H1 (cell line): ENCODE results near the gene DDX51. TPM values are rescaled to one million over a fixed set of nuclear protein-coding genes. Genes with fewer than 3 reads are reported as not detected.
A peak's percentile ranks its signal among the peaks of the same experiment; 100 is the strongest.

ENCODE experiments used
- CTCF ChIA-PET: fragments of 300-600 bp; sonication (Branson Sonifier 250); formaldehyde crosslinking; loops from one replicate; lab custom pipeline; 2021; ENCODE audit not compliant: partially characterized antibody; lab: Charles Lee
- POLR2A ChIA-PET: fragments of 300-600 bp; sonication (Branson Sonifier 250); formaldehyde crosslinking; loops from one replicate; lab custom pipeline; 2021; ENCODE audit warnings: inconsistent platforms; ENCODE audit not compliant: partially characterized antibody; lab: Charles Lee
- DNase-seq, 2 experiments: peaks; one replicate each; pipeline versions ENCODE4 v3.0.0 to v3.0.0-alpha.2; 2010 to 2022; ENCODE audit warnings: low spot score in 2 of 2, low read depth in 1 of 2, mixed read lengths in 1 of 2
- FAIRE-seq: peaks from 2 replicates; lab custom pipeline; 2011; peaks lifted over from hg19 to GRCh38; lab: Jason Lieb, UNC
- H2AFZ ChIP-seq: 2 replicates; pipeline ENCODE4 v1.8.1; 2012; ENCODE audit warnings: low read length, inconsistent platforms
- H2AK5ac ChIP-seq: 2 replicates; pipeline ENCODE4 v1.6.1; 2013; ENCODE audit warnings: low read depth, low read length
- H2BK120ac ChIP-seq: replicated peaks from 2 replicates; pipeline ENCODE3; 2013; ENCODE audit warnings: low read depth, low read length, inconsistent platforms
- H2BK12ac ChIP-seq: 2 replicates; pipeline ENCODE4 v1.6.1; 2013; ENCODE audit warnings: low read depth, low read length
- H2BK15ac ChIP-seq: 2 replicates; pipeline ENCODE4 v1.6.1; 2013; ENCODE audit warnings: low read length
- H2BK20ac ChIP-seq: 2 replicates; pipeline ENCODE4 v1.6.1; 2013; ENCODE audit warnings: low read length
- H2BK5ac ChIP-seq: 2 replicates; pipeline ENCODE4 v1.6.1; 2013; ENCODE audit warnings: low read depth, low read length
- H3K14ac ChIP-seq: 2 replicates; pipeline ENCODE4 v1.6.1; 2013; ENCODE audit warnings: inconsistent platforms; ENCODE audit not compliant: insufficient read length
- H3K18ac ChIP-seq: 2 replicates; pipeline ENCODE4 v1.6.1; 2013; ENCODE audit warnings: low read length; ENCODE audit errors: extremely low read depth
- H3K23ac ChIP-seq: 2 replicates; pipeline ENCODE4 v1.6.1; 2013; ENCODE audit warnings: inconsistent platforms; ENCODE audit not compliant: insufficient read length
- H3K23me2 ChIP-seq: 2 replicates; pipeline ENCODE4 v1.6.1; 2013; ENCODE audit warnings: low read depth, low read length
- H3K27ac ChIP-seq: 2 replicates; pipeline ENCODE4 v1.6.1; 2011; ENCODE audit warnings: low read depth, low read length, inconsistent platforms
- H3K27me3 ChIP-seq, 4 experiments: replicated peaks in 1 of 4; 1 replicate in 1 of 4; 2 replicates in 3 of 4; pipeline versions ENCODE4 v1.6.1 to v1.8.1; 2011 to 2013; ENCODE audit warnings: low read length in 3 of 4, mild to moderate bottlenecking in 3 of 4, inconsistent platforms in 2 of 4, mixed read lengths in 2 of 4, moderate library complexity in 1 of 4; ENCODE audit not compliant: control insufficient read depth in 3 of 4, insufficient read depth in 3 of 4; ENCODE audit errors: extremely low read depth in 1 of 4
- H3K36me3 ChIP-seq, 4 experiments: 2 replicates each; pipeline versions ENCODE4 v1.6.1 to v1.8.1; 2011 to 2013; ENCODE audit warnings: mild to moderate bottlenecking in 4 of 4, low read length in 3 of 4, moderate library complexity in 2 of 4, control low read depth in 1 of 4, inconsistent platforms in 1 of 4; ENCODE audit not compliant: insufficient read depth in 4 of 4, control insufficient read depth in 2 of 4
- H3K4ac ChIP-seq: replicated peaks from 2 replicates; pipeline ENCODE3; 2013; ENCODE audit warnings: low read length, low read depth, mixed read lengths, inconsistent platforms; ENCODE audit not compliant: insufficient read length
- H3K4me1 ChIP-seq, 4 experiments: replicated peaks in 1 of 4; 1 replicate in 1 of 4; 2 replicates in 3 of 4; pipeline versions ENCODE4 v1.6.1 to v1.8.1; 2011 to 2013; ENCODE audit warnings: low read length in 3 of 4, inconsistent platforms in 2 of 4, mixed read lengths in 1 of 4; ENCODE audit not compliant: insufficient read depth in 4 of 4, control insufficient read depth in 3 of 4
- H3K4me2 ChIP-seq, 2 experiments: 2 replicates each; pipeline versions ENCODE4 v1.6.1 to v1.8.1; 2011 to 2013; ENCODE audit warnings: low read depth in 2 of 2, low read length in 2 of 2, control low read depth in 1 of 2, inconsistent platforms in 1 of 2, mild to moderate bottlenecking in 1 of 2; ENCODE audit not compliant: insufficient read depth in 1 of 2
- H3K4me3 ChIP-seq, 4 experiments: fragments of 200-600, 300-600 bp in 1 of 4; sonication (generic), shearing (Covaris generic), sonication (Bioruptor Twin) in 1 of 4; 2 replicates each; pipeline versions ENCODE4 v1.5.1 to v1.8.1; 2011 to 2016; ENCODE audit warnings: low read length in 4 of 4, low read depth in 3 of 4, control low read depth in 2 of 4, inconsistent platforms in 2 of 4, mild to moderate bottlenecking in 2 of 4, mixed read lengths in 1 of 4, moderate library complexity in 1 of 4; ENCODE audit not compliant: insufficient read depth in 2 of 4; ENCODE audit errors: extremely low read depth in 1 of 4
- H3K56ac ChIP-seq: replicated peaks from 2 replicates; pipeline ENCODE3; 2013; ENCODE audit warnings: low read depth, mild to moderate bottlenecking, mixed read lengths, low read length, inconsistent platforms; ENCODE audit not compliant: insufficient read length
- H3K79me1 ChIP-seq: 2 replicates; pipeline ENCODE4 v1.6.1; 2013; ENCODE audit warnings: low read depth, low read length, control low read depth
- H3K79me2 ChIP-seq, 2 experiments: 2 replicates each; pipeline versions ENCODE4 v1.6.1 to v1.8.1; 2012 to 2013; ENCODE audit warnings: low read length in 2 of 2, mild to moderate bottlenecking in 2 of 2, inconsistent platforms in 1 of 2; ENCODE audit not compliant: insufficient read depth in 2 of 2, control insufficient read depth in 1 of 2
- H3K9ac ChIP-seq, 4 experiments: replicated peaks in 1 of 4; 1 replicate in 1 of 4; 2 replicates in 3 of 4; pipeline versions ENCODE4 v1.6.1 to v1.8.1; 2011 to 2013; ENCODE audit warnings: low read depth in 3 of 4, low read length in 3 of 4, control low read depth in 2 of 4, mild to moderate bottlenecking in 2 of 4, moderate library complexity in 2 of 4, inconsistent platforms in 1 of 4; ENCODE audit errors: extremely low read depth in 1 of 4
- H3K9me3 ChIP-seq, 2 experiments: 2 replicates each; pipeline versions ENCODE4 v1.6.1 to v1.8.1; 2012 to 2013; ENCODE audit warnings: mild to moderate bottlenecking in 2 of 2, moderate library complexity in 2 of 2, control low read depth in 1 of 2, inconsistent platforms in 1 of 2, low read depth in 1 of 2, low read length in 1 of 2, mixed read lengths in 1 of 2; ENCODE audit not compliant: insufficient read depth in 2 of 2
- H4K20me1 ChIP-seq, 2 experiments: replicated peaks in 1 of 2; 2 replicates each; pipeline versions ENCODE3 to v1.8.1; 2011 to 2013; ENCODE audit warnings: inconsistent platforms in 2 of 2, low read length in 2 of 2, mild to moderate bottlenecking in 1 of 2; ENCODE audit not compliant: insufficient read depth in 2 of 2, control insufficient read depth in 1 of 2
- H4K5ac ChIP-seq: 2 replicates; pipeline ENCODE4 v1.6.1; 2013; ENCODE audit warnings: low read length, low read depth, mixed read lengths, inconsistent platforms; ENCODE audit not compliant: insufficient read length
- H4K8ac ChIP-seq: 2 replicates; pipeline ENCODE4 v1.8.0; 2013; ENCODE audit warnings: mild to moderate bottlenecking, moderate library complexity, low read length, inconsistent platforms; ENCODE audit not compliant: insufficient read depth; ENCODE audit errors: extremely low read depth
- H4K91ac ChIP-seq: replicated peaks from 2 replicates; pipeline ENCODE3; 2013; ENCODE audit warnings: low read length, mixed read lengths, inconsistent platforms; ENCODE audit not compliant: insufficient read length
- CTCF ChIP-seq, 3 experiments: IDR thresholded peaks; 1 replicate in 2 of 3; 2 replicates in 1 of 3; pipeline versions ENCODE4 v1.5.1 to v1.6.1; 2011; ENCODE audit warnings: low read length in 3 of 3, mild to moderate bottlenecking in 3 of 3, inconsistent platforms in 2 of 3, low read depth in 1 of 3, moderate library complexity in 1 of 3; ENCODE audit not compliant: insufficient read depth in 1 of 3; ENCODE audit errors: control extremely low read depth in 1 of 3
- EGR1 ChIP-seq: IDR thresholded peaks from 2 replicates; pipeline ENCODE4 v1.6.1; 2011; ENCODE audit warnings: low read depth, low read length, borderline replicate concordance
- FOSL1 ChIP-seq: IDR thresholded peaks from 2 replicates; pipeline ENCODE4 v1.6.1; 2011; ENCODE audit warnings: mild to moderate bottlenecking, low read depth, low read length, moderate library complexity; ENCODE audit not compliant: insufficient read depth
- RAD21 ChIP-seq, 2 experiments: IDR thresholded peaks in 1 of 2; conservative IDR thresholded peaks in 1 of 2; 2 replicates each; pipeline ENCODE4 v1.6.1; 2011; ENCODE audit warnings: low read depth in 2 of 2, low read length in 2 of 2, improper control_type of control experiment in 1 of 2, inconsistent platforms in 1 of 2, mild to moderate bottlenecking in 1 of 2, moderate library complexity in 1 of 2
- WGBS, 2 experiments: shearing (Covaris generic) in 1 of 2; methylation state at CpG; one replicate each; pipeline versions ENCODE4 v1.1.6 to v1.1.7; 2013 to 2015; ENCODE audit warnings: low lambda C conversion rate in 2 of 2, mixed read lengths in 2 of 2, inconsistent platforms in 1 of 2, low coverage in 1 of 2, missing lambda C conversion rate in 1 of 2; ENCODE audit not compliant: insufficient replicate concordance in 2 of 2, insufficient coverage in 1 of 2, insufficient read length in 1 of 2; ENCODE audit errors: extremely low coverage in 1 of 2, missing lambda C conversion rate in 1 of 2; 5-methylcytosine and 5-hydroxymethylcytosine counted together
- polyA plus RNA-seq, 7 experiments: library from polyadenylated mRNA; depleted of rRNA in 3 of 7; stranded (reverse) in 5 of 7; unstranded in 2 of 7; fragments of >200 nt in 5 of 7; fragments of 200-250 nt in 2 of 7; gene quantifications; 1 replicate in 5 of 7; 2 replicates in 1 of 7; 4 replicates in 1 of 7; pipeline versions ENCODE4 v1.2.1 to v1.2.3, GENCODE V29; 2011 to 2013; ENCODE audit warnings: missing spikeins in 2 of 7, mixed read lengths in 2 of 7
- total RNA-seq: library from RNA; stranded (reverse); fragmentation: NEBNext Ultra II Directional; extraction: Animal tissue kit (Norgen Biotek cat#: 25700); gene quantifications from 2 replicates; pipeline ENCODE4 v1.2.1, GENCODE V29; 2021

DDX51 gene
- total and polyA plus RNA-seq, 2 of the 8 experiments (the other 6 are each of a cell fraction or from before 2014, with no cell fraction given), result 11.2 to 24.4 TPM

- H3K4me3 ChIP-seq, result no peak overlapping the region
- TF ChIP-seq CTCF (IDR thresholded peaks at IDR 0.05; ENCODE audit: control extremely low read depth in 1 of 3, insufficient read depth in 1 of 3, low read depth in 1 of 3, low read length in 3 of 3) (peak in 2 of 3 experiments; percentile 31 to 38; a peak in 2 of 4 replicates), RAD21 (IDR thresholded peaks at IDR 0.05 in 1 of 2, conservative IDR thresholded peaks at IDR 0.05 in 1 of 2; ENCODE audit: low read depth in 2 of 2, low read length in 2 of 2) (peak in 1 of 2 experiments; percentile 10; a peak in 1 of 4 replicates), FOSL1 (no peak), EGR1 (no peak)
- no peak overlapping the region for H2BK20ac ChIP-seq
- no peak overlapping the region for H3K18ac ChIP-seq
- H3K79me2 ChIP-seq, result no peaks in the 10 kb centered on the region
- H3K9me3 ChIP-seq, result no peaks in the 10 kb centered on the region
- no peak for DNase-seq
- no peak overlapping the region for H3K56ac ChIP-seq
- no peak overlapping the region for H3K9ac ChIP-seq
- no peak overlapping the region for H2AFZ ChIP-seq
- H3K23ac ChIP-seq, result no peak overlapping the region
- no peak overlapping the region for H4K5ac ChIP-seq
- H3K4me2 ChIP-seq, result no peak overlapping the region
- H2BK120ac ChIP-seq, result no peak overlapping the region
- no peak overlapping the region for H2AK5ac ChIP-seq
- no peaks in the 10 kb centered on the region for H3K79me1 ChIP-seq
- H2BK15ac ChIP-seq, result no peak overlapping the region
- H4K20me1 ChIP-seq, result peaks cover 0 to 11% of the 10 kb centered on the region in 2 experiments
- no peak overlapping the region for H3K14ac ChIP-seq
- no peak for FAIRE-seq
- no peak overlapping the region for H3K4ac ChIP-seq
- H3K4me1 ChIP-seq, result no peaks in the 10 kb centered on the region; a peak in 1 of 7 replicates
- no peak overlapping the region for H2BK12ac ChIP-seq
- 88% methylated on average over 11 of the region's 11 CpGs; no CpG with 5 or more reads in 1 of the 2 experiments for WGBS, 2 experiments
- CTCF ChIA-PET, result interaction anchor here (0.8 to 2.8 kb wide), 6 partner anchors 10 to 452 kb away, joined by 3 to 9 read pairs (median 4); no protein-coding TSS in a partner anchor
- H3K23me2 ChIP-seq, result peaks cover 15% of the 10 kb centered on the region; the same call in 1 of the 2 replicates
- peaks cover 0 to 8% (median 5%) of the 10 kb centered on the region in 4 experiments; a peak in 4 of 7 replicates for H3K27me3 ChIP-seq
- POLR2A ChIA-PET, result interaction anchor here (1.0 kb wide), 1 partner anchor 10 kb away, joined by 3 read pairs; no protein-coding TSS in a partner anchor
- H4K91ac ChIP-seq, result no peak overlapping the region
- H3K36me3 ChIP-seq, result no peaks in the 10 kb centered on the region
- no peak overlapping the region for H3K27ac ChIP-seq
- no peak overlapping the region for H2BK5ac ChIP-seq
- H4K8ac ChIP-seq, result no peak overlapping the region
These were observed 19.8 kb upstream of the DDX51 start for GRCh38 chr12:132163911-132164288.
